Measurements from ENCODE around the gene DRG2.

Gene DRG2

DNA sequence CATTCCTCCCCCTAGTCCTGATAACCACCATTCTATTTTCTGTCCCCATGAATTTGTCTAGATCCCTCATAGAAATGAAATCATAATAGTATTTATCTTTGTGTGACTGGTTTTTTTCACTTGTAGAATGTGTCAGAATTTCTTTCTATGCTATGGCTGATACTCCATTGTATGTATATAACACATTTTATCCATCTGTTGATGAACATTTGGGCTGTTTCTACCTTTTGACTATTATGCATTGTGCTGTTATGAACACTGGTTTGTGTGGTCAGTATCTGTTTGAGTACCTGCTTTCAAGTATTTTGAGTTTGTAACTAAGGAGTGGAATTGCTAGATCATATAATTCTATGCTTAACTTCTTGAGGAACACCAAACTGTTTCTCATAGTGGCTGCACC lies 16.0 kb upstream of the DRG2 start:
- FAIRE-seq (no peak), DNase-seq (ENCODE audit: extremely low spot score, insufficient read length, low read depth) (no peak)

DNA sequence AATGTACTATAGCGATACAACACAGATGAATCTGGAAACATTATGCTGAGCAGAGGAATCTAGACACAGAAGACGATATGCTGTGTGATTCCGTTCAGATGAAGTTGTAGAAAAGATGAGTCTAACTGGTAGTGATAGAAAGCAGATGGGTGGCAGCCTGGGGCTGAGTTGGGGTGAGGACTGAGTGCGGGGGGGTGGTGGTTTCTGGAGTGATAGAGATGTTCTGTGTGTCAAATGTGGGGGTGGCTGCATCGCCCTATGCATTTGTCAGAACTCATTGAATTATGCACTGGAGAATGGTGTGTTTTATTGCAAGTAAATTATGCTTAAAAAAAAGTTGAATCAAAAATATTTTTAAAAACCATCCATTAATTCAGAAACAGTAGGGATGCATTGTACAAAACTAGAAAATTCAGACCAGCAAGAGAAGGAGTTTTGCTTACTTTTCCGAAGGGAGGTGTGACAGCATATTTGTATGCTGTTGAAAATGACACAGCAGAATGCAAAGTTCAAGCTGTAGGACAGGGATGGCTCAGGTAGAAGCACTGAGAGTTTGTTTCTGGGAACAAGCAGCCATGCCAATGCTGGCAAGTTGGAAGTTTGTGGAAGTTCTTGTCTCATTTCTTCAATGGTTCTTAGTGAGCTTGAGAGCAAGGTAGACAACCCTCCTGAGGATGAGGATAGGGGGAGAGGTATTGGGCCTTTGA lies 13.0 kb upstream of the DRG2 start:
- no peak for FAIRE-seq
- no peak for DNase-seq (ENCODE audit: extremely low spot score, insufficient read length, low read depth)

DNA sequence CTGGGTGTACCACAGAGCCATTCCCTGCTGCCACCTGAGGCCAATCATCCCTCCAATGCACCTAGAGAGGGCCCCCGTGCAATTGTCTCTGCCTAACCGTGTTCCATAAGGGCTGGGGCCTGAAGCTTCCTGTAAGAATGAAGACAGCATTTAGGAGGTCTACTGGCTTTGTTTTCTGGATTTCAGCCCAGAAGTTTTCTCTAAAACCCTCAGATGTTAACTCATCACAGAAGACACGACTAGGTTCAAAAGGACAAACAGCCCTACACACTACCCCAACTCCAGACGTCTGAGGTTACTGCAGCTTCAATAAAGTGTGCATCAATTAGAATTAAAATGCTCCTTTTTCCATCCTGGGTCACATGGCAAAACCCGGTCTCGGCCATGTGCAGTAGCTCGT lies 10.8 kb upstream of the DRG2 start:
- FAIRE-seq = no peak

DNA sequence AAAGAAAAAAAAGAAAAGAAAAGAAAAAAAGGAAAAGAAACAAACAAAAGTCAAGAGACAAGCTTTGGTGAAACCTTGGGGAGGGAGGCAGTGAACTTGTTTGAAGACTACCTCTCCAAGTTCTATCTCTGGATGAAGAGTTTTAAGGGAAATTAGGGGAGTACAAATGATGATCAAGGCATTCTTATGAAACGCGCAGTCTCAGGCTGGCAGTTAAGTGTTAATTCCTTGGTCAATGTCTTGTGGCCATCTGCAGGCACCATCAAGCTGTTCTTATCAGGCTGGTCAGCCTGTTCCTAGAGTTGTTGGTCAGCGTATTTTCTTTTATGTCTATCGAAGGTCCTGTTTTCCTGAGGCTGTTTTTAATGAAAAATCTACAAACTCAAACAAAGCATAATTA lies 8.2 kb upstream of the DRG2 start:
- DNase-seq (ENCODE audit: extremely low spot score, insufficient read length, low read depth) = no peak

More for the DNA sequence above, 10.8 kb upstream of the DRG2 start:
- DNase-seq (ENCODE audit: extremely low spot score, insufficient read length, low read depth) = no peak

DNA sequence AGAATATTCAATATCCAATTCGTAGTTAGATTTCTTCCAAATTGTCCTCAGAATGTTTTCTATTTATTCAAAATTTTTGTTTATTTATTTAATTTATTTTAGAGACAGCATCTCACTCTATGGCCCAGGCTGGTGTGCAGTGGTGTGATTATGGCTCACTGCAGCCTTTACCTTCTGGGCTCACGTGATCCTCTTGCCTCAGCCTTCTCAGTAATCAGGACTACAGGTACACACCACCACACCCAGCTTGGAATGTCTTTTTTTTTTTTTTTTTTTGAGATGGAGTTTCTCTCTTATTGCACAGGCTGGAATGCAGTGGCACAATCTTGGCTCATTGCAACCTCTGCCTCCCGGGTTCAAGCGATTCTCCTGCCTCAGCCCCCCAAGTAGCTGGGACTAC lies 3.5 kb upstream of the DRG2 start:
- FAIRE-seq (no peak), DNase-seq (ENCODE audit: extremely low spot score, insufficient read length, low read depth) (no peak)

More for the DNA sequence above, 8.2 kb upstream of the DRG2 start:
- no peak for FAIRE-seq

DNA sequence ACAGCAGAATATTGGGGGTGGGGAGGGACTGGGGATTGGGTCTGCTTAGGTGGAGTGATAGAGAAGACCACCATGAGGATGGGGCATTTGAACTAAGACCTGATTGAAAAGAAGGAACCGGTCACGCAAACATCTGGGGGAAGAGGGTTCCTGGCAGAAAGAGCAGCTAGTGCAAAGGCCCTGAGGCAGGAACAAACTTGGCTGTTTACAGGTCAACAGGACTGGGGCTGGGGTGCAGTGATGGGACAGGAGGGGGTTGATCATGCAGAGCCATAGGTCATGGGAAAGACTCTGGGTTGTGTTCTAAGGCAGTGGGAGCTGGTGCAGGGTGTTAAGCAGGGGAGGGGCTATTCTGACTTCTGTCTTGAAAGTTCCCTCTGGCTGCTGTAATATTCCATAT lies 1.9 kb downstream of the DRG2 start:
- no peak for DNase-seq (ENCODE audit: extremely low spot score, insufficient read length, low read depth)
- FAIRE-seq = no peak

DNA sequence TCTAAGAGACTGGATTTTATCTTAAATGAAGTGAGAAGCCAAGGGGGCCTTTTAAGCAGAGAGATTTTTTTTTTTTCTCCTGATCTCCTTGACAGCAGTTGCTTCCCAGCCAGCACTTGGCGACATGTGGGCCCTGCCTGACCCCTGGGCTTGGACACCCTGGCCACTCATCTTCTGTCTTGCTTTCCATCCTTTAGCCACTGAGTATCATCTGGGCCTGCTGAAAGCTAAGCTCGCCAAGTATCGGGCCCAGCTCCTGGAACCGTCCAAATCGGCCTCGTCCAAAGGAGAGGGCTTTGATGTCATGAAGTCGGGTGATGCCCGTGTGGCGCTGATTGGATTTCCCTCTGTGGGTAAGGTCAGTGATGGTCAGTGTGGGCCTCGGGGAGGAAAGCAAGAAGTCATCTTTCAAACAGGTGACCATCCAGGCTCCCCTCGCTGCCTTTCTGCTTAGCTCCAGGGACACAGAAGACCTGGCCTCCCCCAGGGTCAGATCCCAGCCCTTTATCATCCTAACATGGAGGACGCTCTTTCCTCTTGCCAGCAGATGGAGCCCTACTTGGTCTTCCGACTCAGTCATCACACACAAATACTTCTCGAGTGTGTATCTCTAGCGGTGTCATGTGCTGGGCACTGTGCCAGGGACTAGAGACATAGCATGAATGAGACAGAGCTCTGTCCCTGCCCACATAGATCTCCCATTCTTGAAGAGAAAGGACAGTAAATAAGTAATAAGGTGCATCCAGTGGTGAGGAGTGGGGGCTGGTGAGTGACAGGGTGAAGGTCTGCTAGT lies 6.1 kb downstream of the DRG2 start:
- FAIRE-seq (no peak), DNase-seq (ENCODE audit: extremely low spot score, insufficient read length, low read depth) (no peak)

DNA sequence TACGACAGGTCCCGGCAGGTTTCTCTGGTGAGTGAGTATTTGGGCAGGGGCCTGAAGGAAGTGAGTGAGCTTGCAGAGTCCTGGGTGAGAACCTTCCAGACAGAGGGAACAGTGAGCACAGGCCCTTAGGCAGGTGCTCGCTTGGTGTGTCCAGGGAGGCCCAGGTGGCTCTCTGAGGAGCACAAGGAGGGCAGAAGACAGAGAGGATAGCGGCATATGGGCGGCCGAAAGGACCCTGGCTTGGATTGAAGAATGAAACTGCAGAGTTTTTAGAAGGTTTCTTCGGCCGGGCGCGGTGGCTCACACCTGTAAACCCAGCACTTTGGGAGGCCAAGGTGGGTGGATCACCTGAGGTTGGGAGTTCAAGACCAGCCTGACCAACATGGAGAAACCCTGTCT lies 6.7 kb downstream of the DRG2 start:
- DNase-seq (ENCODE audit: extremely low spot score, insufficient read length, low read depth) = no peak
- no peak for FAIRE-seq

DNA sequence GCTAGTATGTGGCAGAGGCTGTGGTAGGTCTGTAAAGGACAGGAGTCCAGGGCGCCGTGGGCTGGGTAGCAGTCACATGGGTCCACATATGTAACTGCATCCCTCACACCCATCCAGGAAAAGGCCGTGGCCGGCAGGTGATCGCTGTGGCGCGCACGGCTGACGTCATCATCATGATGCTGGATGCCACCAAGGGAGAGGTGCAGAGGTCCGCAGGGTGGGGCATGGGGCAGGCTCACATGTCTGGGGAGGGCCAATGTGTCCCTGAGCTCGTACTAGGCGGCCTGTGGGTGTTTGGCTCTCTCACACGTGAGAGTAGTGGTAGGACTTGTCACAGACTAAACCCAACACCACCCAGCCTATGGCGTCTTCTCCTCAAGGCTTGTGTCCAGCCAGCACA lies 11.8 kb downstream of the DRG2 start:
- DNase-seq (ENCODE audit: extremely low spot score, insufficient read length, low read depth) (no peak), FAIRE-seq (no peak)

DNA sequence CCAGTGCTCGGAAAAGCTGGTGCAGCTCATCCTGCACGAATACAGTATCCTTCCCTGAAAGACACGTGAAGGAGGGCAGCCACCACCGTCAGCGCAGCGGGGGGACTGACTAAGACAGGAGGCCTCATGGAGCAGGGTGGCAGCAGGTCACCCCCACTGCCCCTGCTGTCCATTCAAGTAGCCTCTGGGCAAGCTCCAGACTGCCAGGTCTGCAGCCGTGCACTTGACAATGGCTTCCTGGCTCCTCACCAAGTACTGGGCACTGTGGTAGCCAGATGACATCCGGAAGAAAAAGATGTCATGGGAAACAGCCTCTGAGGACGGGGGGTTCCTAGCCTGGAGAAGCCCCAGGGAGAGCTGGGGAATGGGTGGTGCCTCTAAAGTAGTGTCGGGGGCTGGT lies 12.9 kb downstream of the DRG2 start:
- DNase-seq (ENCODE audit: extremely low spot score, insufficient read length, low read depth) (no peak), FAIRE-seq (no peak)

DNA sequence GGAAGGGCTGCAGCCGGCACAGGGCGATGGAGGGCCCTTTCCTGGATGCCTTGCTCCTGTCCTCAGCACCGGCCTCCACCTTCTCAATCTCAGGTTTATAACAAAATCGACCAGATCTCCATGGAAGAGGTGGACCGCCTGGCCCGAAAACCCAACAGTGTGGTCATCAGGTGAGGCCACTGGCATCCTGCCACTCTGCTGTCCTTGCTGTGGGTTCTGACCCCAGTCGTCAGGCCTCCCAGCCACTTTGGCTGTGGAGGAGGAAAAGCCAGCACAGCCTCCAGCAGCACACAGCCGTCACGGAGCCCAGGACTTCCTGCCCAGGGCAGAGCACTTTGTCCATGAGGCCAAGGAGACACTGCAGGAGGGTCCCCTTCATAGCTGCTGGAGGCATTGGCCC lies 14.1 kb downstream of the DRG2 start:
- DNase-seq (ENCODE audit: extremely low spot score, insufficient read length, low read depth) = no peak
- no peak for FAIRE-seq

DNA sequence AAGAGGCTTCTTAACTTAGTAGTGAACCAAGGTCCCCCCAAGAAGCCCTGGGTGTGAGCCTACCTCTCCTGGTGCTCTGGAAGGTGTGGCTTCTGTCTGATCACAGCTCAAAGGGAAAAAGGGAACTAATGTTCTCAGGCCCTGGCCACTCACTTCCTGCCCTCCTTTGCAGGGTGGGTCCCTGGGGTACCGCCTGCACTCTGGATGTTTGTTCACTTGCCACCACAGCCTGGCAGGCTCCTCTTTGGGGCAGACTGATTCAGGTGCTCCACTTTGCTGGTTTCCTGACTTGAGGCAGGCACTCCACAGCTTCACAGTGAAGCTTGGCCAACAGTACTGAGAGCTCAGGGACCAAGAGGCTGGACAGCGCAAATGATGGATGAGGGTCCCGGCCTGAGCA lies 14.9 kb downstream of the DRG2 start:
- DNase-seq (ENCODE audit: extremely low spot score, insufficient read length, low read depth) = no peak
- no peak for FAIRE-seq

DNA sequence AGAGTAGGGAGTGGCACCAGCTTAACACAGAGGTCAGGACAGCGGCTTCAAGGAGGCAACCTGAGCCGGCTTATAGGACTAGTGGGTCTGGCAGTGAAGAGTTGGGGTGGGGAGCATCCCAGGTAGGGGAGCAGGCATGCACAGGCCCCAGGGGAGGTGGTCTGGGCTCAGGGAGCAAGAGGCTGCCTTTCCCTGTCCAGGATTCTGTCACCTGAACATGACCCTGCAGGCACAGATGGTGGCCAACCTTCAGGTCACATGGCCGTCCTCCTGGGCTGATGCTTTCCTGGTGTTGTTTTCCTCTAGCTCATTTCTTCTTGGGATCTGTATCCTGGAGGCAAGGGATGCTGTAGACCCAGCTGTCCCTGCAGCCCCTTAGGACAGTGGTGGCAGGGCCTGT lies 17.3 kb downstream of the DRG2 start:
- FAIRE-seq = no peak
- no peak for DNase-seq (ENCODE audit: extremely low spot score, insufficient read length, low read depth)

DNA sequence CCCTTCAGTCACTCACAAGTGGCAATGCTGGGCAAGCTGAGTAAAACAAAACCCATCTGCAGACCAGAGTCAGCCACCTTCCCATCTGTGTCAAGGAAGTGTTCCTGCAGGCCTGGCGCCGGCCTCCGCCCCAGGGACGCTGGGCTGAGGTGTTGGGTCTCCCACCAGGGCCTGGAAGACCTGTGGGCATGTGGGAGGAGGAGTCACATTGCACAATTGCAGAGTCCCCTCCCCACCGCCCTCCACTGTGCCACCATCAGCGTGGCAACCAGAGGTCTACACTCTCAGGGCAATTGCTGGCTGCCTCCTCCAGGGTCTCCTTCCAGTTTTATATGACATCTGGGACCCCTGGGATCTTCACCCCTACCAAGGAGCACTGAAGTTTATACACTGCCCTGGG lies 17.8 kb downstream of the DRG2 start:
- FAIRE-seq (no peak), DNase-seq (ENCODE audit: extremely low spot score, insufficient read length, low read depth) (no peak)

DNA sequence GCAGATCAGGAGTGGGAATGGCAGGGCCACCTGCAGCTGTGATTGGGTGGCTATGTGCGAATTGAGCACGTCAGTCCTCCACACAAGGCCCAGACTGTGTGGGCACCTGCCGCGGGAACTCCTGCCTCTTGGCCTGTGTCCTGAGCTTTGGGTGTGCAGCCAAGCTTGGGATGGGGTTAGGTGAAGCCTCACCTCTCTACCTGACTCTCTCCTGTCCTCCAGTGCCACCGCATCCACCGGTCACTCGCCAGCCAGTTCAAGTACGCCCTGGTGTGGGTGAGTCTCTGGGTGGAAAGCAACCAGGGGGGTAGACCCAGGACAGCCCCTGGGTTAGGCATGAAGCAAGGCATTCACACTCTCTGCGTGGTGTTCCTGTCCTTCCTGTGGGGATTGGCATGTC lies 18.5 kb downstream of the DRG2 start:
- DNase-seq (ENCODE audit: extremely low spot score, insufficient read length, low read depth) (no peak), FAIRE-seq (no peak)

DNA sequence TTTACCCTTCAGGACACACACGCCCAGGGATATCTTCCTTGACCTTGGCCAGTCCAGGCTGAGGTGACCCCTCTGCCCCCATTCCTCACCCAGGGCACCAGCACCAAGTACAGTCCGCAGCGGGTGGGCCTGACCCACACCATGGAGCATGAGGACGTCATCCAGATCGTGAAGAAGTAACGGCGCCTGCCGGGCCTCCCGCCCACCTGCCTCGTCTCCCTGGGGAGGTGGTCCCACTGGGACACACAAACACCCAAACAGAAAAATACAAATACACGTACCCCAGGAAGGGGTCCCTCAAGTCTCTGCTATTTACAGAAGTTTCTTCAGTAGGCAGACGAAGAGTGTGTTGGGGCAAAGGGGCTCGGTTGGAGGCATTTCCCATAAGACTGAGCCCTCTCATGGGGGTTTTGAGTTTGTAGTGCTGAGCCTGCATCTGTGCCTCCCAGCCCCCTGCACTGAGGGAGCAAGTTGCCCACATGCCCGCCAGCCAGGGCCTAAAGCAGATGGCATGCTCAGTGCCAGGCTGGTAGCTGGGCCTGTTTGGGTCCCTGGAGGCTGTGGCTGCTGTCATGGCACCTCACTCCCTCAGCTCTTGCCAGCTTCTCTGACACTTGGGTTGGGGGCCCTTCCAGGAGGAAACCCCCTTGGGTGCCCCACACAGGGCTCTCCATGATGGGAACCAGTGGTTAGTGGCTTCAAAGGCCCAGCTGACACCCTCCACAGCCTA lies 19.5 kb downstream of the DRG2 start:
- FAIRE-seq = no peak

DNA sequence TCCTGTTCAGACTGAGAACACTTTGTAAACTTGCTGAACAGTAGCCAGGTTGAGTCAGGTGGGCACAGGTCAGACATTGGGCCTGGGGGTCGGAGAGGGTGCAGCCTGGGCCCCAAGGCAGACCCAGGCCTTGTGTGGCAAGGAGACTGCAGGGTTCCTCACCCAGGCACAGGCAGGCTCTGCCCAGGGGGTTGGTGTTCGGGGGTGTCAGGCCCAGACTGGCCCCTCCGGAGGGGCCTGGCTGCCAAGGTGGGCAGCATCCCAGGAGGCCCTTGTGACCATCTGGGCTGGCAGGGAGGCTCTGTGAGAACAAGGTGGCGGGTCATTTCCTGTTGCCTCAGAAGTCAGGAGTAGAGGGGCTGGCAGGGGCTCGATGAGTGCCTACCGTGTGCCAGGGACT lies 20.2 kb downstream of the DRG2 start:
- no peak for FAIRE-seq
- no peak for DNase-seq (ENCODE audit: extremely low spot score, insufficient read length, low read depth)

More for the DNA sequence above, 19.5 kb downstream of the DRG2 start:
- DNase-seq (ENCODE audit: extremely low spot score, insufficient read length, low read depth) = no peak

DNA sequence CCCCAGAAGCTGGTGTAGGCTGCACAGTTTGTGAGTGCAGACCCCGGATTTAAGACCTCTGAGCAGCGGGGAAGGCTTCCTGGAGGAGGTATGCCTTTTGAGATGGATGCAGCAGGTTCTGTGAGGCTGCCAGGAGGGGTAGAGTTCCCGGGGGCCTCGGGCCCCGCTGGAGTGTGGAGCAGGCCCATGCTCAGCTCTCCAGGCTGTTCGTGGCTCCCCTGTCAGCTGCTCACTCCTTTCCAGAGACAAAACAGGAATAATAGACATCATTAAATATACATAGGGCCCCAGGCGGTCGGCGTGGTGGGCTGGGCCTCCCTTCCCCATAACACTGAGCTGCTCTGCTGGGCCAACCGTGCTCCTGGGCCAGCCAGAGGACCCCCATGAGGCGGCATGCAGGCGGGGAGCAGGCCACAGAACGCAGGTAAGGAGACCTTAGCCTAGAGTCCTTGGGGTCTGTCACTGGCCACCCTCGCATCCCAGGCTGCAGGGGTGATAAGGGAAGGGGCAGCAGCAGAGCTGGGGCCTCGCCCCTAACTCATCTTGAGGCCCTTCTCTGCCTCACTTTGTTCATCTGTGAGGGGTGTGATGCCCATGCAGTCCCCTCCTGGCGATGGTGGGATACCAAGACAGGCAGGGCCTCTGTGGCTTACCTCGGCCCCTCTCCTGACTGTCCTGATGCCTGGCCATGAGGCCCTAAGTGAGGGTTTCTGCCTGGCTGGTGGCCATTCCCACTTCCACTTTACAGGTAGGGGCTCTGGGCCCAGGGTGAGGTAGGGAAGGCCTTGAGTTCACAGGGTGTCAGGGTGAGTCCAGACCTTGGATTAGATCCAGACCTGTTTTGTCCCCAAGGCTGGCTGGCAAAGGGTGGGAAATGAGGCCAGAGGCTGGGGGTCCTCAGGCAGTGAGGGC lies 20.9 kb downstream of the DRG2 start, which contains the start of gene MYO15A:
TSS of gene MYO15A (plus strand) at position 356 of the 912 bp plus-strand sequence. CDS start 10,045 bp downstream, outside the sequence.
- no peak for FAIRE-seq
- DNase-seq (ENCODE audit: extremely low spot score, insufficient read length, low read depth) = no peak

DNA sequence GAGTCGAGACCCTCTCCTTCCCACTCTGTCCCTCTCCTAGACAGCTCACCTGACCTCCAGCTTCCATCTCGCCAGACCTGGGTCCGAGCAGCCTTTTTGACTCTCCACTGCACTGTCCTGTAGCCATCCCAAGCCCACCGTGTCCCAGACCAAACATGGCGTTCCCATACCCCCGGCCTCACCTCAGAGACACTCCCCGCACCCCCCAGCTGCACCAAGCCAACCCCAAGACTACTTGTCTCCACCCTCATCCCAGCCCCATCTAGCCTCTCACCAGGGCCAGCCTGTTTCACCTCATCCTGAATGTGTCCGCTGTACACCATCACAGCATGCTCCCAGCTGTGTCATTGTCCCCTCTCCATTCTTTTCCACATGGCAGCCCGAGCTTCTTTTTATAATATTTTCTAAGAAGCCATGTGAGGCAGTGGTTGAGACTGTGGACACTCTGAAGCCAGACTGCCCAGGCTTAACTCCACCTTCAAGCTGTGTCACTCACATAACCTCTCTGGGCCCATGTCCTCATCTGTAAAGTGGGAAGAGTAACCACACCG lies 22.3 kb downstream of the DRG2 start:
- FAIRE-seq (no peak), DNase-seq (ENCODE audit: extremely low spot score, insufficient read length, low read depth) (no peak)
